ENCODE data around the gene DVL1. TPM values are rescaled to one million over a fixed set of nuclear protein-coding genes. Genes with fewer than 3 reads are reported as not detected.
A peak's percentile ranks its signal among the peaks of the same experiment; 100 is the strongest.

The DVL1 gene
- total and polyA plus RNA-seq, 2 of the 13 experiments (the other 11 are each of a cell fraction or from before 2014, with no cell fraction given) = 30.8 to 60.4 TPM

DNA sequence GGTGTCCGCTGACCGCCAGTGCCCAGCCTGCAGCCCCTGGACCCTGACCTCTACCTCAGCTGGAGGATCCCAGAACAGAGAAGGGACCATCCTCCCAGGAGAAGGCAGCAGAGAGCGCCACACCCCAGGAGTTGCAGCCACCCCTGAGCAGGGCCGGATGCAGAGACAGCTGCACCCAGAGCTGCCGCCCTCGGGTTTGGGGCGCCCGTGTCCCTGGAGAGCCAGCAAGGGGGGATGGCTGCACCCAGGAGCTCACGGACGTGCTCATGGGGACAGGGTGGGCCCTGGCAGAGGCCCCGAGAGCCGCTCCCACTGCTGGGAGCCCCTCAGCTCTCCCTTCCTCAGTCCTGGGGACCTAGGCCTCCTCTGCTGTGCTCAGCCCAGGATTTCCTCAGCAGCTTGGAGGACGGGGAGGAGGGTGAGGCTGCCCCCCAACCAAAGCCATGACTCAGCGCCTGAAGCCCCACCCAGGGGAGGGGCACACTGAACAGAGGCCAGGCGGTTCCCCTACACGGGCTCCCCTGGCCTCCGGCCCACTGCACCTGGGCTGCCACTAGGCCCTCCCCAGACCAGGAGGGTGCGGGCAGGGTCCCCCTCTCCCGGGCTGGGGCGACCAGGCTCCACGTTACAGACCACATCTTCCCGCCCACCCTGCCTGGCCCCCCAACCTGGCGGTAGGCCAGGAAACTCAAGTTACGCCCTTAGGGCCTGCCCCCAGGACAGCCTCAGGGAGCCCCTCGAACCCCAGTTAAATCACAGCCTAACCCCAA is 43.7 kb downstream of the DVL1 start (continued):
- TF ChIP-seq NONO (IDR thresholded peaks at IDR 0.05) (no peak), NONO (CRISPR knock-in tag; conservative IDR thresholded peaks at IDR 0.05) (peak; percentile 57; the same call in 1 of the 2 replicates), ZNF10 (CRISPR knock-in tag; IDR thresholded peaks at IDR 0.05; ENCODE audit: borderline replicate concordance, low read depth) (no peak), FOXK1 (CRISPR knock-in tag; IDR thresholded peaks at IDR 0.05; ENCODE audit: borderline replicate concordance, low read depth) (no peak), SETDB1 (CRISPR knock-in tag; IDR thresholded peaks at IDR 0.05; ENCODE audit: borderline replicate concordance) (no peak), FLYWCH1 (CRISPR knock-in tag; IDR thresholded peaks at IDR 0.05) (no peak), REL (CRISPR knock-in tag; conservative IDR thresholded peaks at IDR 0.05) (no peak), HNRNPK (IDR thresholded peaks at IDR 0.05; ENCODE audit: low read depth, low read length, poor library complexity, severe bottlenecking) (no peak), ZNF879 (CRISPR knock-in tag; IDR thresholded peaks at IDR 0.05) (0 out of 2 replicates have a peak, but pooled peaks have one; percentile 4), ARNTL (CRISPR knock-in tag; IDR thresholded peaks at IDR 0.05) (no peak), ELF4 (CRISPR knock-in tag; IDR thresholded peaks at IDR 0.05; ENCODE audit: borderline replicate concordance) (no peak), KLF15 (CRISPR knock-in tag; IDR thresholded peaks at IDR 0.05; ENCODE audit: borderline replicate concordance) (no peak), NR2F1 (CRISPR knock-in tag; IDR thresholded peaks at IDR 0.05) (no peak), ZNF160 (CRISPR knock-in tag; IDR thresholded peaks at IDR 0.05) (no peak), SIN3B (IDR thresholded peaks at IDR 0.05; ENCODE audit: low read length) (no peak), ZNF232 (CRISPR knock-in tag; IDR thresholded peaks at IDR 0.05; ENCODE audit: borderline replicate concordance) (peak; percentile 16; the same call in 1 of the 2 replicates)
- TF ChIP-seq, protein P1, sequence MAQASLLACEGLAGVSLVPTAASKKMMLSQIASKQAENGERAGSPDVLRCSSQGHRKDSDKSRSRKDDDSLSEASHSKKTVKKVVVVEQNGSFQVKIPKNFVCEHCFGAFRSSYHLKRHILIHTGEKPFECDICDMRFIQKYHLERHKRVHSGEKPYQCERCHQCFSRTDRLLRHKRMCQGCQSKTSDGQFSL (CRISPR knock-in tag; IDR thresholded peaks at IDR 0.05) = peak; percentile 4; the same call in 1 of the 2 replicates
- TF ChIP-seq, protein P2, sequence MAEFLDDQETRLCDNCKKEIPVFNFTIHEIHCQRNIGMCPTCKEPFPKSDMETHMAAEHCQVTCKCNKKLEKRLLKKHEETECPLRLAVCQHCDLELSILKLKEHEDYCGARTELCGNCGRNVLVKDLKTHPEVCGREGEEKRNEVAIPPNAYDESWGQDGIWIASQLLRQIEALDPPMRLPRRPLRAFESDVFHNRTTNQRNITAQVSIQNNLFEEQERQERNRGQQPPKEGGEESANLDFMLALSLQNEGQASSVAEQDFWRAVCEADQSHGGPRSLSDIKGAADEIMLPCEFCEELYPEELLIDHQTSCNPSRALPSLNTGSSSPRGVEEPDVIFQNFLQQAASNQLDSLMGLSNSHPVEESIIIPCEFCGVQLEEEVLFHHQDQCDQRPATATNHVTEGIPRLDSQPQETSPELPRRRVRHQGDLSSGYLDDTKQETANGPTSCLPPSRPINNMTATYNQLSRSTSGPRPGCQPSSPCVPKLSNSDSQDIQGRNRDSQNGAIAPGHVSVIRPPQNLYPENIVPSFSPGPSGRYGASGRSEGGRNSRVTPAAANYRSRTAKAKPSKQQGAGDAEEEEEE (CRISPR knock-in tag; IDR thresholded peaks at IDR 0.05; ENCODE audit: borderline replicate concordance) = 0 out of 2 replicates have a peak, but pooled peaks have one; percentile 16
- TF ChIP-seq, protein P3, sequence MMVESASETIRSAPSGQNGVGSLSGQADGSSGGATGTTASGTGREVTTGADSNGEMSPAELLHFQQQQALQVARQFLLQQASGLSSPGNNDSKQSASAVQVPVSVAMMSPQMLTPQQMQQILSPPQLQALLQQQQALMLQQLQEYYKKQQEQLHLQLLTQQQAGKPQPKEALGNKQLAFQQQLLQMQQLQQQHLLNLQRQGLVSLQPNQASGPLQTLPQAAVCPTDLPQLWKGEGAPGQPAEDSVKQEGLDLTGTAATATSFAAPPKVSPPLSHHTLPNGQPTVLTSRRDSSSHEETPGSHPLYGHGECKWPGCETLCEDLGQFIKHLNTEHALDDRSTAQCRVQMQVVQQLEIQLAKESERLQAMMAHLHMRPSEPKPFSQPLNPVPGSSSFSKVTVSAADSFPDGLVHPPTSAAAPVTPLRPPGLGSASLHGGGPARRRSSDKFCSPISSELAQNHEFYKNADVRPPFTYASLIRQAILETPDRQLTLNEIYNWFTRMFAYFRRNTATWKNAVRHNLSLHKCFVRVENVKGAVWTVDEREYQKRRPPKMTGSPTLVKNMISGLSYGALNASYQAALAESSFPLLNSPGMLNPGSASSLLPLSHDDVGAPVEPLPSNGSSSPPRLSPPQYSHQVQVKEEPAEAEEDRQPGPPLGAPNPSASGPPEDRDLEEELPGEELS (CRISPR knock-in tag; IDR thresholded peaks at IDR 0.05) = no peak
- TF ChIP-seq, protein P4, sequence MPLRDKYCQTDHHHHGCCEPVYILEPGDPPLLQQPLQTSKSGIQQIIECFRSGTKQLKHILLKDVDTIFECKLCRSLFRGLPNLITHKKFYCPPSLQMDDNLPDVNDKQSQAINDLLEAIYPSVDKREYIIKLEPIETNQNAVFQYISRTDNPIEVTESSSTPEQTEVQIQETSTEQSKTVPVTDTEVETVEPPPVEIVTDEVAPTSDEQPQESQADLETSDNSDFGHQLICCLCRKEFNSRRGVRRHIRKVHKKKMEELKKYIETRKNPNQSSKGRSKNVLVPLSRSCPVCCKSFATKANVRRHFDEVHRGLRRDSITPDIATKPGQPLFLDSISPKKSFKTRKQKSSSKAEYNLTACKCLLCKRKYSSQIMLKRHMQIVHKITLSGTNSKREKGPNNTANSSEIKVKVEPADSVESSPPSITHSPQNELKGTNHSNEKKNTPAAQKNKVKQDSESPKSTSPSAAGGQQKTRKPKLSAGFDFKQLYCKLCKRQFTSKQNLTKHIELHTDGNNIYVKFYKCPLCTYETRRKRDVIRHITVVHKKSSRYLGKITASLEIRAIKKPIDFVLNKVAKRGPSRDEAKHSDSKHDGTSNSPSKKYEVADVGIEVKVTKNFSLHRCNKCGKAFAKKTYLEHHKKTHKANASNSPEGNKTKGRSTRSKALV (CRISPR knock-in tag; IDR thresholded peaks at IDR 0.05) = no peak
- TF ChIP-seq, protein P5, sequence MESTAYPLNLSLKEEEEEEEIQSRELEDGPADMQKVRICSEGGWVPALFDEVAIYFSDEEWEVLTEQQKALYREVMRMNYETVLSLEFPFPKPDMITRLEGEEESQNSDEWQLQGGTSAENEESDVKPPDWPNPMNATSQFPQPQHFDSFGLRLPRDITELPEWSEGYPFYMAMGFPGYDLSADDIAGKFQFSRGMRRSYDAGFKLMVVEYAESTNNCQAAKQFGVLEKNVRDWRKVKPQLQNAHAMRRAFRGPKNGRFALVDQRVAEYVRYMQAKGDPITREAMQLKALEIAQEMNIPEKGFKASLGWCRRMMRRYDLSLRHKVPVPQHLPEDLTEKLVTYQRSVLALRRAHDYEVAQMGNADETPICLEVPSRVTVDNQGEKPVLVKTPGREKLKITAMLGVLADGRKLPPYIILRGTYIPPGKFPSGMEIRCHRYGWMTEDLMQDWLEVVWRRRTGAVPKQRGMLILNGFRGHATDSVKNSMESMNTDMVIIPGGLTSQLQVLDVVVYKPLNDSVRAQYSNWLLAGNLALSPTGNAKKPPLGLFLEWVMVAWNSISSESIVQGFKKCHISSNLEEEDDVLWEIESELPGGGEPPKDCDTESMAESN (CRISPR knock-in tag; conservative IDR thresholded peaks at IDR 0.05) = no peak

Data from HepG2 (cell line).